Kidney (tissue), 14 donors: ENCODE measurements around the gene SGCD. TPM values are rescaled to one million over a fixed set of nuclear protein-coding genes. Genes with fewer than 3 reads are reported as not detected.

ENCODE experiments used
- DNase-seq, 5 donors: peaks; one replicate each; pipeline ENCODE4 v3.0.0-alpha.2; 2013 to 2020
- FAIRE-seq: peaks from 2 replicates; lab custom pipeline; 2012; peaks lifted over from hg19 to GRCh38; lab: Jason Lieb, UNC
- H3K27ac ChIP-seq, 2 donors: one replicate each; pipeline ENCODE4 v1.7.0; 2013; ENCODE audit warnings: low read depth in 2 of 2, low read length in 2 of 2, inconsistent platforms in 1 of 2
- H3K27me3 ChIP-seq: one replicate; pipeline ENCODE4 v1.7.1; 2013; ENCODE audit warnings: low read length, inconsistent platforms; ENCODE audit not compliant: control insufficient read depth, insufficient read depth
- H3K36me3 ChIP-seq, 3 donors: one replicate each; pipeline versions ENCODE4 v1.7.0 to v1.7.1; 2013; ENCODE audit warnings: low read length in 3 of 3, control low read depth in 1 of 3, inconsistent platforms in 1 of 3; ENCODE audit not compliant: insufficient read depth in 3 of 3, control insufficient read depth in 2 of 3
- H3K4me1 ChIP-seq, 3 donors: one replicate each; pipeline versions ENCODE4 v1.7.0 to v1.7.1; 2013; ENCODE audit warnings: low read length in 3 of 3, inconsistent platforms in 1 of 3, low read depth in 1 of 3; ENCODE audit not compliant: control insufficient read depth in 2 of 3, insufficient read depth in 2 of 3
- H3K4me3 ChIP-seq, 3 donors: one replicate each; pipeline versions ENCODE4 v1.7.0 to v1.8.1; 2013; ENCODE audit warnings: low read length in 3 of 3, control low read depth in 1 of 3, inconsistent platforms in 1 of 3
- H3K9ac ChIP-seq, 3 donors: one replicate each; pipeline versions ENCODE4 v1.7.0 to v1.7.1; 2013; ENCODE audit warnings: low read length in 3 of 3, control low read depth in 1 of 3, inconsistent platforms in 1 of 3
- H3K9me3 ChIP-seq, 3 donors: one replicate each; pipeline versions ENCODE4 v1.7.0 to v1.7.1; 2013; ENCODE audit warnings: low read length in 3 of 3, control low read depth in 1 of 3, inconsistent platforms in 1 of 3; ENCODE audit not compliant: control insufficient read depth in 2 of 3, insufficient read depth in 1 of 3
- intact Hi-C: fragments of 100-400 bp; cut with DNase I; formaldehyde crosslinking; loops from one replicate; pipeline ENCODE4 v1.11.1; 2022
- polyA plus RNA-seq: library from polyadenylated mRNA; stranded (reverse); fragments of 350-450 nt; fragmentation: Illumina TruSeq; extraction: RNeasy Lipid Tissue Mini Kit (QIAGEN cat#74804); gene quantifications from one replicate; pipeline ENCODE4 v1.2.3, GENCODE V29; 2014; ENCODE audit warnings: low read depth, low replicate concordance; ENCODE audit not compliant: insufficient read depth
- total RNA-seq: library from RNA; stranded (reverse); fragmentation: NEBNext Ultra II Directional; extraction: Animal tissue kit (Norgen Biotek cat#: 25700); gene quantifications from one replicate; pipeline ENCODE4 v1.2.1, GENCODE V29; 2021
- TF ChIP-seq, protein P1 (sequence below): IDR thresholded peaks from 3 replicates; pipeline ENCODE4 v1.5.1; 2012; ENCODE audit warnings: mild to moderate bottlenecking, moderate library complexity, borderline replicate concordance; ENCODE audit not compliant: insufficient read depth; ENCODE audit errors: extremely low read depth
- donor health status: control.
- donor health status: control.
- donor health status: control.
- donor health status: control.
- donor health status: control.
- donor health status: DM: yes; HTN: yes; CAD: no.
- donor health status: Normal renal cell carcinoma (clear cell type).

SGCD gene
- total and polyA plus RNA-seq, 2 donors from 2014 or later, result 0.99 to 2.7 TPM

DNA sequence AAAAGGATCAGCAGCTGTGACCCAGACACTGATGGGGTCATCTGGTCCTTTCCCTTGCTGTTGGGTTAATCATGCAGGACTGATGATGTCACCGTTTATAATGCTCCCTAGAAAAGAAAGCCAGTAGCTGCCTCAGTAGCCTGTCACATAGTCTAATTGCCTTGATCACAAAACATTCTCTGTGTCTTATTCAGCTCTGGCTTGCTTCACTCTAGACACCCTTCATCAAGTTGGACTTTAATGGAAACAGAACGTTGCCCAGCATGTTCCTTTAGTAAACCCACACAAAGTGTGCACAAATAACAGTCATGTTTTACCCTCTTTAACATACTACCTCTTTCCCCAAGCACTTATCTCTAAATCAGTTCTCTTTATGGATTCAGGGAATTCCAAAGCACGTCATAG, 170.8 kb downstream of the SGCD start:
- H3K4me1 ChIP-seq, result peaks cover 0 to 3% (median 0%) of the 10 kb centered on the region in 3 donors
- no peaks in the 10 kb centered on the region for H3K36me3 ChIP-seq
- intact Hi-C loops, result no loop called here
- no peaks in the 10 kb centered on the region for H3K27me3 ChIP-seq
- H3K9ac ChIP-seq, result no peak overlapping the region
- no peak overlapping the region for H3K27ac ChIP-seq
- H3K9me3 ChIP-seq, result no peaks in the 10 kb centered on the region
- DNase-seq (peak in 2 of 5 donors; percentile 13 to 19), FAIRE-seq (no peak)
- no peak overlapping the region for H3K4me3 ChIP-seq
- TF ChIP-seq, protein P1, sequence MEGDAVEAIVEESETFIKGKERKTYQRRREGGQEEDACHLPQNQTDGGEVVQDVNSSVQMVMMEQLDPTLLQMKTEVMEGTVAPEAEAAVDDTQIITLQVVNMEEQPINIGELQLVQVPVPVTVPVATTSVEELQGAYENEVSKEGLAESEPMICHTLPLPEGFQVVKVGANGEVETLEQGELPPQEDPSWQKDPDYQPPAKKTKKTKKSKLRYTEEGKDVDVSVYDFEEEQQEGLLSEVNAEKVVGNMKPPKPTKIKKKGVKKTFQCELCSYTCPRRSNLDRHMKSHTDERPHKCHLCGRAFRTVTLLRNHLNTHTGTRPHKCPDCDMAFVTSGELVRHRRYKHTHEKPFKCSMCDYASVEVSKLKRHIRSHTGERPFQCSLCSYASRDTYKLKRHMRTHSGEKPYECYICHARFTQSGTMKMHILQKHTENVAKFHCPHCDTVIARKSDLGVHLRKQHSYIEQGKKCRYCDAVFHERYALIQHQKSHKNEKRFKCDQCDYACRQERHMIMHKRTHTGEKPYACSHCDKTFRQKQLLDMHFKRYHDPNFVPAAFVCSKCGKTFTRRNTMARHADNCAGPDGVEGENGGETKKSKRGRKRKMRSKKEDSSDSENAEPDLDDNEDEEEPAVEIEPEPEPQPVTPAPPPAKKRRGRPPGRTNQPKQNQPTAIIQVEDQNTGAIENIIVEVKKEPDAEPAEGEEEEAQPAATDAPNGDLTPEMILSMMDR, result no peak

DNA sequence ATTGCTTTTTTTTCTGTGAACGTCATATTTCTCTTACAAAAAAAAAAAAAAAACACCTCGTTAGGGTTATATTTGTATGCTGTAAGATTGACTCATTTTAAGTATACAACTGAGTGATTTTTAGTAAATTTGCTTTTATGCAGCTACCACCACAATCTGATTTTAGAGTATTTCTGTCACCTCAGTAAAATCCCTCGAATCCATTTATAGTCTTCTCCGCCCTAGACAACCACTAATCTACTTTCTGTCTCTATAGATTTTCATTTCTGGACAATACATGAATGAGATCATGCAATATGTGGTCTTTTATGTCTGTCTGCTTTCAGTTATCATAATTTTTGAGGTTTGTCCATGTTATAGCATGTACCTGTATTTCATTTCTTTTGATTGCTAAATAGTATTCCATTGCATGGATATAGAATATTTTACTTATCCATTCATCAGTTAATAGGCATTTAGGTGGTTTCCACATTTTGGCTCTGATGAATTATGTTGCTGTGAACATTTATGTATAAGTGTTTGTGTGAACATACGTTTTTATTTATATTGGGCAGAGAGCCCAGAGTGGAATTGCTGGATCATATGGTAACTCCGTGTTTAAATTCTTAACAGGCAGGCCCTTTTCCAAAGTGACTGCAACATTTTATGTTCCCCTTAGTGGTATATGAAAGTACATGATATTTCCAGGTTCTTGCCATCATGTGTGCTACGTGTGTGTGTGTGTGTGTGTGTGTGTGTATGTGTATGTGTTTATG, 171.4 kb downstream of the SGCD start:
- DNase-seq (no peak), FAIRE-seq (no peak)
- Histone ChIP-seq H3K27me3 (no peaks in the 10 kb centered on the region), H3K9me3 (no peaks in the 10 kb centered on the region), H3K4me3 (no peak overlapping the region), H3K27ac (no peak overlapping the region), H3K4me1 (peaks cover 0 to 3% (median 0%) of the 10 kb centered on the region in 3 donors), H3K36me3 (no peaks in the 10 kb centered on the region), H3K9ac (no peak overlapping the region)
- TF ChIP-seq, protein P1, result no peak
- intact Hi-C loops, result no loop called here

DNA sequence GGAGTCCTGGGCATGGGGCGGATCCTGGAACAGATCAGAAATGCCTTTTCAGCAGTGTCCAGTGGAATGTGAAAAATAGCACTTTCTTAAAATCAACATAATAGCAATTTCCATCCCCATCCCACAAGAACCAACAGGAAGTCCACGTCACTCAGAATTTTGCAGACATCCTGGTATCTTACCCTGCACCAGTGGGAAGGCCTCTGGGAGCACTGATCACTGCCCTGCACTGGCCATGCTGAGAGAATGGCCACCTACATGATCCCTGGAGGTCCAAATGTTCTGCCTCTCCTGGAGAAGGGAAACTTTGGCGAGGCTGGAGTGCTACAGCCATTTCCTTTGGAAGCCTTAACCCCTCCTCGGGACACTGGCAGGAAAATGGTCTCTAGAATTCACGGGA, 173.8 kb downstream of the SGCD start:
- TF ChIP-seq, protein P1, result no peak
- Histone ChIP-seq H3K9ac (no peak overlapping the region), H3K36me3 (no peaks in the 10 kb centered on the region), H3K4me1 (peaks cover 0 to 3% (median 0%) of the 10 kb centered on the region in 3 donors), H3K27ac (no peak overlapping the region), H3K27me3 (no peaks in the 10 kb centered on the region), H3K4me3 (no peak overlapping the region), H3K9me3 (no peaks in the 10 kb centered on the region)
- DNase-seq, result no peak
- intact Hi-C loops, result no loop called here
- FAIRE-seq, result no peak
